HFFc6 (cell line): ENCODE results near the gene INHA. TPM values are rescaled to one million over a fixed set of nuclear protein-coding genes. Genes with fewer than 3 reads are reported as not detected.
A peak's percentile ranks its signal among the peaks of the same experiment; 100 is the strongest.

Source experiments
- DNase-seq: peaks from one replicate; pipeline ENCODE4 v3.0.0-alpha.2; 2018
- H3K27ac Mint-ChIP-seq: 2 replicates; pipeline ENCODE4 v1.8.0; 2020; ENCODE audit warnings: mild to moderate bottlenecking, mixed read lengths
- H3K27me3 Mint-ChIP-seq: 2 replicates; pipeline ENCODE4 v1.8.0; 2021; ENCODE audit warnings: mild to moderate bottlenecking, moderate library complexity, mixed read lengths; ENCODE audit not compliant: insufficient read depth
- H3K36me3 Mint-ChIP-seq: 2 replicates; pipeline ENCODE4 v1.8.0; 2021; ENCODE audit warnings: low read depth, mixed read lengths
- H3K4me1 Mint-ChIP-seq: 2 replicates; pipeline ENCODE4 v1.8.0; 2020; ENCODE audit warnings: low read depth, mixed read lengths
- H3K4me3 Mint-ChIP-seq: 2 replicates; pipeline ENCODE4 v1.8.0; 2020; ENCODE audit warnings: mild to moderate bottlenecking, moderate library complexity, mixed read lengths
- H3K9me3 Mint-ChIP-seq: 2 replicates; pipeline ENCODE4 v1.8.0; 2020; ENCODE audit warnings: mild to moderate bottlenecking, mixed read lengths
- CTCF ChIP-seq: fragments of 200-600 bp; sonication (generic); IDR thresholded peaks from 2 replicates; pipeline ENCODE4 v1.5.0; 2021; ENCODE audit warnings: antibody characterized with exemption, mild to moderate bottlenecking
- total RNA-seq, 6 experiments: library from RNA; stranded (reverse); fragmentation: NEBNext Ultra II Directional; extraction: Animal tissue kit (Norgen Biotek cat#: 25700); gene quantifications; 2 replicates in 1 of 6; 3 replicates in 5 of 6; pipeline ENCODE4 v1.2.3, GENCODE V29; 2021

Gene INHA
- total RNA-seq, 6 experiments from 2014 or later = 0.14 to 0.45 (median 0.25) TPM; not detected in 1

- TF ChIP-seq CTCF = no peak
- Mint-ChIP-seq H3K4me1 (peaks cover 12% of the 10 kb centered on the region), H3K27ac (no peak overlapping the region; the same call in 1 of the 2 replicates), H3K27me3 (peaks cover 2% of the 10 kb centered on the region; the same call in 1 of the 2 replicates), H3K4me3 (no peak overlapping the region), H3K9me3 (no peaks in the 10 kb centered on the region), H3K36me3 (peaks cover 22% of the 10 kb centered on the region)
- no peak for DNase-seq
These were observed 5.5 kb upstream of the INHA start for GRCh38 chr2:219566640-219567039.

GRCh38 chr2:219567131-219567530 is 5.0 kb upstream of the INHA start:
- Mint-ChIP-seq H3K36me3 (peaks cover 22% of the 10 kb centered on the region), H3K27me3 (peaks cover 5% of the 10 kb centered on the region), H3K9me3 (no peaks in the 10 kb centered on the region), H3K4me3 (no peak overlapping the region), H3K4me1 (peaks cover 17% of the 10 kb centered on the region), H3K27ac (no peak overlapping the region)
- no peak for TF ChIP-seq CTCF
- no peak for DNase-seq

- Mint-ChIP-seq H3K9me3 (no peaks in the 10 kb centered on the region), H3K27ac (no peak overlapping the region), H3K27me3 (peaks cover 5% of the 10 kb centered on the region), H3K36me3 (peaks cover 22% of the 10 kb centered on the region), H3K4me3 (no peak overlapping the region), H3K4me1 (peaks cover 17% of the 10 kb centered on the region)
- no peak for DNase-seq
- TF ChIP-seq CTCF = no peak
These were observed 4.2 kb upstream of the INHA start for GRCh38 chr2:219567791-219568361.

- Mint-ChIP-seq H3K27me3 (peaks cover 5% of the 10 kb centered on the region), H3K4me1 (peaks cover 17% of the 10 kb centered on the region), H3K4me3 (no peak overlapping the region), H3K27ac (no peak overlapping the region), H3K36me3 (peaks cover 22% of the 10 kb centered on the region), H3K9me3 (no peaks in the 10 kb centered on the region)
- no peak for TF ChIP-seq CTCF
- no peak for DNase-seq
These were observed 3.1 kb upstream of the INHA start for GRCh38 chr2:219569041-219569440.

GRCh38 chr2:219569635-219570034 is 2.5 kb upstream of the INHA start:
- DNase-seq = no peak
- Mint-ChIP-seq H3K27me3 (peaks cover 5% of the 10 kb centered on the region), H3K9me3 (no peaks in the 10 kb centered on the region), H3K36me3 (peaks cover 19% of the 10 kb centered on the region), H3K27ac (no peak overlapping the region), H3K4me3 (peak overlapping the region; percentile 76), H3K4me1 (peaks cover 17% of the 10 kb centered on the region)
- TF ChIP-seq CTCF = no peak
